ENCODE data around the gene RECK.

- no peak for TF ChIP-seq LEF1 (IDR thresholded peaks at IDR 0.05; ENCODE audit: borderline replicate concordance)
- no peak for TF ChIP-seq FOXK2 (IDR thresholded peaks at IDR 0.05)
- TF ChIP-seq NFRKB (IDR thresholded peaks at IDR 0.05) = no peak
- no peak for TF ChIP-seq ZNF384 (IDR thresholded peaks at IDR 0.05)
- TF ChIP-seq SP1 (IDR thresholded peaks at IDR 0.05) = no peak
- no peak for TF ChIP-seq PKNOX1 (IDR thresholded peaks at IDR 0.05)
- no peak for TF ChIP-seq HDGF (IDR thresholded peaks at IDR 0.05; ENCODE audit: borderline replicate concordance)
- no peak for TF ChIP-seq FOXM1 (IDR thresholded peaks at IDR 0.05; ENCODE audit: borderline replicate concordance)
These were observed 13.8 kb downstream of the RECK start for GRCh38 chr9:36050476-36050875.

All from HEK293T (cell line).